ENCODE results near the gene BRICD5. TPM values are rescaled to one million over a fixed set of nuclear protein-coding genes. Genes with fewer than 3 reads are reported as not detected.
A peak's percentile ranks its signal among the peaks of the same experiment; 100 is the strongest.

BRICD5 gene
- total and polyA plus RNA-seq, 2 of the 13 experiments (the other 11 are each of a cell fraction or from before 2014, with no cell fraction given) = 1.6 to 5.8 TPM

DNA sequence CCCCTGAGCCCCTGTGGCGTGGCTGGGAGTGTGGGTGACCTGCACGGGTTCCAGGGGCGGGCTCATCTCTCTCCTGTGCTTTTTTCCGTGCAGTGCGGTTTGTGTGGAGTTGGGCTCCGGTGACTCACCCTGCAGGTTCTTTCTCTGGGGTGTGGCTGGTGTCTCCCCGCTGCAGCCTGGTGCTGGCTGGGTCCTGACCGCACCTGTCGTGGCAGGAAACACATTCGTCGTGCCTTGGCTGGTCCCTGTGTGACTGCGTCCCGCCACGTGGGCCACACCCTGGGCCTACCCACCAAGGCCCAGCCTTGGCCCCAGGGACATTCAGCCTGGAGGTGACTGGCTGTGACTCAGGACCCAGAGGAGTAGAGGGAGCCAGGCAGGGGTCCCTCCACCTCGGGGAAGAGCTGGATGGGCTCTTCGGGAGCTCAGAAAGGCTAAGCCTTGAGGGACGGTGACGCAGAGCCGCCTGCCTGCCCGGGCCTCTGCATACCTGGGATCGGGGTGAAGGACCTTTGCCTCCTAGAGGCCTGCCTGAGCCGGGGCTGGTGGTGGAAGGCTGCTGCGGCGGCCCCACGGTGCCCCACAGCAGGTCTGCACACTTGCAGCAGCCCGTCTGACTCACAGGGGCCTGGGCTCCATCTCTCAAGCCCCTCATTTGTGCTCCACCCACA lies 47.3 kb downstream of the BRICD5 start (continued):
- TF ChIP-seq, protein P1, sequence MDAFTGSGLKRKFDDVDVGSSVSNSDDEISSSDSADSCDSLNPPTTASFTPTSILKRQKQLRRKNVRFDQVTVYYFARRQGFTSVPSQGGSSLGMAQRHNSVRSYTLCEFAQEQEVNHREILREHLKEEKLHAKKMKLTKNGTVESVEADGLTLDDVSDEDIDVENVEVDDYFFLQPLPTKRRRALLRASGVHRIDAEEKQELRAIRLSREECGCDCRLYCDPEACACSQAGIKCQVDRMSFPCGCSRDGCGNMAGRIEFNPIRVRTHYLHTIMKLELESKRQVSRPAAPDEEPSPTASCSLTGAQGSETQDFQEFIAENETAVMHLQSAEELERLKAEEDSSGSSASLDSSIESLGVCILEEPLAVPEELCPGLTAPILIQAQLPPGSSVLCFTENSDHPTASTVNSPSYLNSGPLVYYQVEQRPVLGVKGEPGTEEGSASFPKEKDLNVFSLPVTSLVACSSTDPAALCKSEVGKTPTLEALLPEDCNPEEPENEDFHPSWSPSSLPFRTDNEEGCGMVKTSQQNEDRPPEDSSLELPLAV (CRISPR knock-in tag; conservative IDR thresholded peaks at IDR 0.05; ENCODE audit: low read depth) = no peak
- TF ChIP-seq ZNF768 (CRISPR knock-in tag; IDR thresholded peaks at IDR 0.05) (0 out of 2 replicates have a peak, but pooled peaks have one; percentile 41), HOXA3 (CRISPR knock-in tag; IDR thresholded peaks at IDR 0.05) (peak; percentile 74), ZNF333 (CRISPR knock-in tag; IDR thresholded peaks at IDR 0.05; ENCODE audit: borderline replicate concordance) (0 out of 2 replicates have a peak, but pooled peaks have one; percentile 29), CREM (IDR thresholded peaks at IDR 0.05) (peak; percentile 17; the same call in 1 of the 2 replicates), CREM (CRISPR knock-in tag; IDR thresholded peaks at IDR 0.05) (no peak), ISL2 (CRISPR knock-in tag; IDR thresholded peaks at IDR 0.05) (0 out of 2 replicates have a peak, but pooled peaks have one; percentile 20), CREB1 (IDR thresholded peaks at IDR 0.05) (no peak), CREB1 (CRISPR knock-in tag; IDR thresholded peaks at IDR 0.05) (0 out of 2 replicates have a peak, but pooled peaks have one; percentile 49), ARHGAP35 (CRISPR knock-in tag; IDR thresholded peaks at IDR 0.05; ENCODE audit: borderline replicate concordance) (peak; percentile 75), RBAK (CRISPR knock-in tag; IDR thresholded peaks at IDR 0.05) (no peak)
- TF ChIP-seq, protein P2, sequence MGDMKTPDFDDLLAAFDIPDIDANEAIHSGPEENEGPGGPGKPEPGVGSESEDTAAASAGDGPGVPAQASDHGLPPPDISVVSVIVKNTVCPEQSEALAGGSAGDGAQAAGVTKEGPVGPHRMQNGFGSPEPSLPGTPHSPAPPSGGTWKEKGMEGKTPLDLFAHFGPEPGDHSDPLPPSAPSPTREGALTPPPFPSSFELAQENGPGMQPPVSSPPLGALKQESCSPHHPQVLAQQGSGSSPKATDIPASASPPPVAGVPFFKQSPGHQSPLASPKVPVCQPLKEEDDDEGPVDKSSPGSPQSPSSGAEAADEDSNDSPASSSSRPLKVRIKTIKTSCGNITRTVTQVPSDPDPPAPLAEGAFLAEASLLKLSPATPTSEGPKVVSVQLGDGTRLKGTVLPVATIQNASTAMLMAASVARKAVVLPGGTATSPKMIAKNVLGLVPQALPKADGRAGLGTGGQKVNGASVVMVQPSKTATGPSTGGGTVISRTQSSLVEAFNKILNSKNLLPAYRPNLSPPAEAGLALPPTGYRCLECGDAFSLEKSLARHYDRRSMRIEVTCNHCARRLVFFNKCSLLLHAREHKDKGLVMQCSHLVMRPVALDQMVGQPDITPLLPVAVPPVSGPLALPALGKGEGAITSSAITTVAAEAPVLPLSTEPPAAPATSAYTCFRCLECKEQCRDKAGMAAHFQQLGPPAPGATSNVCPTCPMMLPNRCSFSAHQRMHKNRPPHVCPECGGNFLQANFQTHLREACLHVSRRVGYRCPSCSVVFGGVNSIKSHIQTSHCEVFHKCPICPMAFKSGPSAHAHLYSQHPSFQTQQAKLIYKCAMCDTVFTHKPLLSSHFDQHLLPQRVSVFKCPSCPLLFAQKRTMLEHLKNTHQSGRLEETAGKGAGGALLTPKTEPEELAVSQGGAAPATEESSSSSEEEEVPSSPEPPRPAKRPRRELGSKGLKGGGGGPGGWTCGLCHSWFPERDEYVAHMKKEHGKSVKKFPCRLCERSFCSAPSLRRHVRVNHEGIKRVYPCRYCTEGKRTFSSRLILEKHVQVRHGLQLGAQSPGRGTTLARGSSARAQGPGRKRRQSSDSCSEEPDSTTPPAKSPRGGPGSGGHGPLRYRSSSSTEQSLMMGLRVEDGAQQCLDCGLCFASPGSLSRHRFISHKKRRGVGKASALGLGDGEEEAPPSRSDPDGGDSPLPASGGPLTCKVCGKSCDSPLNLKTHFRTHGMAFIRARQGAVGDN (CRISPR knock-in tag; IDR thresholded peaks at IDR 0.05) = peak; percentile 88
- TF ChIP-seq, protein P3, sequence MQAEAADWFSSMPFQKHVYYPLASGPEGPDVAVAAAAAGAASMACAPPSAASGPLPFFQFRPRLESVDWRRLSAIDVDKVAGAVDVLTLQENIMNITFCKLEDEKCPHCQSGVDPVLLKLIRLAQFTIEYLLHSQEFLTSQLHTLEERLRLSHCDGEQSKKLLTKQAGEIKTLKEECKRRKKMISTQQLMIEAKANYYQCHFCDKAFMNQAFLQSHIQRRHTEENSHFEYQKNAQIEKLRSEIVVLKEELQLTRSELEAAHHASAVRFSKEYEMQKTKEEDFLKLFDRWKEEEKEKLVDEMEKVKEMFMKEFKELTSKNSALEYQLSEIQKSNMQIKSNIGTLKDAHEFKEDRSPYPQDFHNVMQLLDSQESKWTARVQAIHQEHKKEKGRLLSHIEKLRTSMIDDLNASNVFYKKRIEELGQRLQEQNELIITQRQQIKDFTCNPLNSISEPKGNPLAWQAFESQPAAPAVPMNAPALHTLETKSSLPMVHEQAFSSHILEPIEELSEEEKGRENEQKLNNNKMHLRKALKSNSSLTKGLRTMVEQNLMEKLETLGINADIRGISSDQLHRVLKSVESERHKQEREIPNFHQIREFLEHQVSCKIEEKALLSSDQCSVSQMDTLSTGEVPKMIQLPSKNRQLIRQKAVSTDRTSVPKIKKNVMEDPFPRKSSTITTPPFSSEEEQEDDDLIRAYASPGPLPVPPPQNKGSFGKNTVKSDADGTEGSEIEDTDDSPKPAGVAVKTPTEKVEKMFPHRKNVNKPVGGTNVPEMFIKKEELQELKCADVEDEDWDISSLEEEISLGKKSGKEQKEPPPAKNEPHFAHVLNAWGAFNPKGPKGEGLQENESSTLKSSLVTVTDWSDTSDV (CRISPR knock-in tag; IDR thresholded peaks at IDR 0.05) = no peak
- TF ChIP-seq, protein P4, sequence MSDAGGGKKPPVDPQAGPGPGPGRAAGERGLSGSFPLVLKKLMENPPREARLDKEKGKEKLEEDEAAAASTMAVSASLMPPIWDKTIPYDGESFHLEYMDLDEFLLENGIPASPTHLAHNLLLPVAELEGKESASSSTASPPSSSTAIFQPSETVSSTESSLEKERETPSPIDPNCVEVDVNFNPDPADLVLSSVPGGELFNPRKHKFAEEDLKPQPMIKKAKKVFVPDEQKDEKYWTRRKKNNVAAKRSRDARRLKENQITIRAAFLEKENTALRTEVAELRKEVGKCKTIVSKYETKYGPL (CRISPR knock-in tag; IDR thresholded peaks at IDR 0.05) = no peak
- TF ChIP-seq, protein P5, sequence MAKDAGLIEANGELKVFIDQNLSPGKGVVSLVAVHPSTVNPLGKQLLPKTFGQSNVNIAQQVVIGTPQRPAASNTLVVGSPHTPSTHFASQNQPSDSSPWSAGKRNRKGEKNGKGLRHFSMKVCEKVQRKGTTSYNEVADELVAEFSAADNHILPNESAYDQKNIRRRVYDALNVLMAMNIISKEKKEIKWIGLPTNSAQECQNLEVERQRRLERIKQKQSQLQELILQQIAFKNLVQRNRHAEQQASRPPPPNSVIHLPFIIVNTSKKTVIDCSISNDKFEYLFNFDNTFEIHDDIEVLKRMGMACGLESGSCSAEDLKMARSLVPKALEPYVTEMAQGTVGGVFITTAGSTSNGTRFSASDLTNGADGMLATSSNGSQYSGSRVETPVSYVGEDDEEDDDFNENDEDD (CRISPR knock-in tag; IDR thresholded peaks at IDR 0.05; ENCODE audit: borderline replicate concordance) = peak; percentile 68; the same call in 1 of the 2 replicates
